Activated CD4-positive, alpha-beta memory T cell treated with anti-CD3 and anti-CD28 coated beads, Interleukin-2, amount 10 ng/mL, durations not matched to agents 7 days and 5 days (primary cell): ENCODE measurements around the gene IMPA2. TPM values are rescaled to one million over a fixed set of nuclear protein-coding genes. Genes with fewer than 3 reads are reported as not detected.

ENCODE experiments used
- CTCF ChIA-PET: fragments of 350-600 bp; sonication (Branson Sonifier 250); formaldehyde crosslinking; loops from one replicate; lab custom pipeline; 2021; ENCODE audit warnings: antibody characterized with exemption, inconsistent platforms; lab: Charles Lee
- POLR2A ChIA-PET: fragments of 350-600 bp; sonication (Branson Sonifier 250); formaldehyde crosslinking; loops from one replicate; lab custom pipeline; 2021; ENCODE audit warnings: antibody characterized with exemption; lab: Charles Lee
- DNase-seq: peaks from one replicate; pipeline ENCODE4 v3.0.0-alpha.2; 2020
- H3K27ac Mint-ChIP-seq: one replicate; pipeline ENCODE4 v1.8.0; 2021; ENCODE audit warnings: mild to moderate bottlenecking, mixed read lengths
- H3K27me3 Mint-ChIP-seq: one replicate; pipeline ENCODE4 v1.8.0; 2021; ENCODE audit warnings: mixed read lengths
- H3K36me3 Mint-ChIP-seq: one replicate; pipeline ENCODE4 v1.8.0; 2021; ENCODE audit warnings: low read depth, mixed read lengths
- H3K4me1 Mint-ChIP-seq: one replicate; pipeline ENCODE4 v1.8.0; 2021; ENCODE audit warnings: mixed read lengths
- H3K4me3 Mint-ChIP-seq: one replicate; pipeline ENCODE4 v1.8.0; 2021; ENCODE audit warnings: mild to moderate bottlenecking, mixed read lengths
- H3K9me3 Mint-ChIP-seq: one replicate; pipeline ENCODE4 v1.8.0; 2021; ENCODE audit warnings: mixed read lengths
- total RNA-seq, 2 experiments: library from RNA; stranded (reverse); gene quantifications; one replicate each; pipeline ENCODE4 v1.2.3, GENCODE V29; 2021

IMPA2 gene
- total RNA-seq, 2 experiments from 2014 or later: 12.6 to 15.4 TPM

GRCh38 chr18:11972371-11973174, 8.7 kb upstream of the IMPA2 start:
- H3K27ac Mint-ChIP-seq: no peak overlapping the region
- H3K4me1 Mint-ChIP-seq: no peaks in the 10 kb centered on the region
- H3K27me3 Mint-ChIP-seq: no peaks in the 10 kb centered on the region
- ChIA-PET CTCF (no interaction called here), POLR2A (no interaction called here)
- DNase-seq: no peak
- no peaks in the 10 kb centered on the region for H3K36me3 Mint-ChIP-seq
- H3K9me3 Mint-ChIP-seq: no peaks in the 10 kb centered on the region
- H3K4me3 Mint-ChIP-seq: no peak overlapping the region

- Mint-ChIP-seq H3K27me3 (peaks cover 1% of the 10 kb centered on the region), H3K4me3 (no peak overlapping the region), H3K36me3 (no peaks in the 10 kb centered on the region), H3K9me3 (no peaks in the 10 kb centered on the region), H3K4me1 (peaks cover 2% of the 10 kb centered on the region), H3K27ac (no peak overlapping the region)
- no peak for DNase-seq
- CTCF ChIA-PET: no interaction called here
- POLR2A ChIA-PET: no interaction called here
These were observed 6.5 kb upstream of the IMPA2 start for GRCh38 chr18:11974741-11975325.

GRCh38 chr18:11975723-11976122, 5.6 kb upstream of the IMPA2 start:
- Mint-ChIP-seq H3K4me3 (no peak overlapping the region), H3K27me3 (peaks cover 1% of the 10 kb centered on the region), H3K36me3 (no peaks in the 10 kb centered on the region), H3K4me1 (peaks cover 8% of the 10 kb centered on the region), H3K9me3 (no peaks in the 10 kb centered on the region), H3K27ac (no peak overlapping the region)
- ChIA-PET POLR2A (no interaction called here), CTCF (interaction anchor here (0.7 kb wide), 1 partner anchor 40 kb away, joined by 3 read pairs; no protein-coding TSS in a partner anchor)
- DNase-seq: no peak

- ChIA-PET CTCF (interaction anchor here (1.0 kb wide), 1 partner anchor 39 kb away, joined by 4 read pairs; no protein-coding TSS in a partner anchor), POLR2A (no interaction called here)
- Mint-ChIP-seq H3K4me3 (no peak overlapping the region), H3K4me1 (peaks cover 9% of the 10 kb centered on the region), H3K27ac (no peak overlapping the region), H3K36me3 (no peaks in the 10 kb centered on the region), H3K9me3 (no peaks in the 10 kb centered on the region), H3K27me3 (peaks cover 1% of the 10 kb centered on the region)
- no peak for DNase-seq
These were observed 4.8 kb upstream of the IMPA2 start for GRCh38 chr18:11976315-11977152.

- CTCF ChIA-PET: interaction anchor here (1.0 kb wide), 1 partner anchor 40 kb away, joined by 4 read pairs; no protein-coding TSS in a partner anchor
- DNase-seq: no peak
- POLR2A ChIA-PET: no interaction called here
- Mint-ChIP-seq H3K4me1 (peaks cover 12% of the 10 kb centered on the region), H3K36me3 (no peaks in the 10 kb centered on the region), H3K27me3 (peaks cover 1% of the 10 kb centered on the region), H3K9me3 (no peaks in the 10 kb centered on the region), H3K27ac (no peak overlapping the region), H3K4me3 (no peak overlapping the region)
These were observed 4.2 kb upstream of the IMPA2 start for GRCh38 chr18:11977153-11977466.

GRCh38 chr18:11978956-11979355, 2.4 kb upstream of the IMPA2 start:
- no peak for DNase-seq
- H3K27me3 Mint-ChIP-seq: peaks cover 5% of the 10 kb centered on the region
- no peaks in the 10 kb centered on the region for H3K36me3 Mint-ChIP-seq
- no peak overlapping the region for H3K27ac Mint-ChIP-seq
- no peak overlapping the region for H3K4me3 Mint-ChIP-seq
- ChIA-PET POLR2A (no interaction called here), CTCF (interaction anchor here (0.8 to 2.0 kb wide), 2 partner anchors 16 to 413 kb away, joined by 6 to 7 read pairs; no protein-coding TSS in a partner anchor)
- H3K9me3 Mint-ChIP-seq: no peaks in the 10 kb centered on the region
- peaks cover 22% of the 10 kb centered on the region for H3K4me1 Mint-ChIP-seq

GRCh38 chr18:11980163-11980493, 1.2 kb upstream of the IMPA2 start:
- POLR2A ChIA-PET: interaction anchor here (1.1 to 4.4 kb wide), 8 partner anchors 15 to 397 kb away, joined by 3 to 30 read pairs (median 12); partner anchors contain the start of genes AFG3L2, CHMP1B and MPPE1
- peaks cover 5% of the 10 kb centered on the region for H3K27me3 Mint-ChIP-seq
- peaks cover 22% of the 10 kb centered on the region for H3K4me1 Mint-ChIP-seq
- H3K27ac Mint-ChIP-seq: peak overlapping the region; percentile 52
- H3K4me3 Mint-ChIP-seq: peak overlapping the region; percentile 76
- no peaks in the 10 kb centered on the region for H3K9me3 Mint-ChIP-seq
- no peak for DNase-seq
- CTCF ChIA-PET: interaction anchor here (1.6 to 2.7 kb wide), 3 partner anchors 15 to 58 kb away, joined by 5 to 13 read pairs (median 7); no protein-coding TSS in a partner anchor
- H3K36me3 Mint-ChIP-seq: no peaks in the 10 kb centered on the region

- H3K36me3 Mint-ChIP-seq: no peaks in the 10 kb centered on the region
- peaks cover 5% of the 10 kb centered on the region for H3K27me3 Mint-ChIP-seq
- H3K4me1 Mint-ChIP-seq: peaks cover 22% of the 10 kb centered on the region
- CTCF ChIA-PET: interaction anchor here (1.1 to 2.7 kb wide), 4 partner anchors 15 to 247 kb away, joined by 3 to 13 read pairs (median 6); no protein-coding TSS in a partner anchor
- H3K27ac Mint-ChIP-seq: peak overlapping the region; percentile 52
- POLR2A ChIA-PET: interaction anchor here (1.1 to 4.4 kb wide), 11 partner anchors 11 to 722 kb away, joined by 3 to 30 read pairs (median 5); partner anchors contain the start of genes AFG3L2, CEP76, CHMP1B and MPPE1
- peak; percentile 98 for DNase-seq
- peak overlapping the region; percentile 76 for H3K4me3 Mint-ChIP-seq
- H3K9me3 Mint-ChIP-seq: no peaks in the 10 kb centered on the region
These were observed 664 bp upstream of the IMPA2 start for GRCh38 chr18:11980494-11981191.

GRCh38 chr18:11981543-11982366, 448 bp downstream of the IMPA2 start:
- peak overlapping the region; percentile 86 for H3K4me3 Mint-ChIP-seq
- peaks cover 22% of the 10 kb centered on the region for H3K4me1 Mint-ChIP-seq
- H3K36me3 Mint-ChIP-seq: no peaks in the 10 kb centered on the region
- CTCF ChIA-PET: interaction anchor here (1.1 to 3.2 kb wide), 5 partner anchors 13 to 248 kb away, joined by 3 to 23 read pairs (median 5); no protein-coding TSS in a partner anchor
- peak overlapping the region; percentile 23 for H3K27ac Mint-ChIP-seq
- DNase-seq: peak; percentile 24
- POLR2A ChIA-PET: interaction anchor here (0.8 to 4.4 kb wide), 10 partner anchors 10 to 721 kb away, joined by 3 to 30 read pairs (median 6); partner anchors contain the start of genes AFG3L2, CEP76, CHMP1B and MPPE1
- peaks cover 5% of the 10 kb centered on the region for H3K27me3 Mint-ChIP-seq
- H3K9me3 Mint-ChIP-seq: no peaks in the 10 kb centered on the region

- no peak for DNase-seq
- H3K4me1 Mint-ChIP-seq: peaks cover 22% of the 10 kb centered on the region
- no peak overlapping the region for H3K27ac Mint-ChIP-seq
- peak overlapping the region; percentile 21 for H3K4me3 Mint-ChIP-seq
- CTCF ChIA-PET: interaction anchor here (1.0 to 3.2 kb wide), 3 partner anchors 12 to 45 kb away, joined by 5 to 23 read pairs (median 12); no protein-coding TSS in a partner anchor
- H3K9me3 Mint-ChIP-seq: no peaks in the 10 kb centered on the region
- POLR2A ChIA-PET: interaction anchor here (0.9 to 4.4 kb wide), 3 partner anchors 12 to 132 kb away, joined by 3 to 30 read pairs (median 25); partner anchors contain the start of genes CHMP1B and MPPE1
- H3K36me3 Mint-ChIP-seq: no peaks in the 10 kb centered on the region
- H3K27me3 Mint-ChIP-seq: peaks cover 5% of the 10 kb centered on the region
These were observed 1.7 kb downstream of the IMPA2 start for GRCh38 chr18:11982981-11983380.

GRCh38 chr18:11983592-11983991, 2.3 kb downstream of the IMPA2 start:
- peaks cover 5% of the 10 kb centered on the region for H3K27me3 Mint-ChIP-seq
- no peak overlapping the region for H3K27ac Mint-ChIP-seq
- CTCF ChIA-PET: interaction anchor here (1.0 to 3.2 kb wide), 3 partner anchors 11 to 46 kb away, joined by 5 to 23 read pairs (median 12); no protein-coding TSS in a partner anchor
- H3K4me1 Mint-ChIP-seq: peaks cover 22% of the 10 kb centered on the region
- no peaks in the 10 kb centered on the region for H3K9me3 Mint-ChIP-seq
- no peak overlapping the region for H3K4me3 Mint-ChIP-seq
- POLR2A ChIA-PET: interaction anchor here (0.9 to 4.4 kb wide), 2 partner anchors 11 to 75 kb away, joined by 3 to 30 read pairs; partner anchors contain the start of gene MPPE1
- no peaks in the 10 kb centered on the region for H3K36me3 Mint-ChIP-seq
- no peak for DNase-seq
